GDM1 (cell line): Measurements from ENCODE around the gene TMC3.

Experiments used
- DNase-seq: peaks from one replicate; lab custom pipeline; 2025; lab: John Stamatoyannopoulos, UW

Gene TMC3

GRCh38 chr15:81373775-81374395 is at the start of gene TMC3:
TSS of gene TMC3 (minus strand) at chr15:81374213. CDS start at chr15:81374077, 136 bp downstream.
- DNase-seq = no peak

- no peak for DNase-seq
These were observed 47.4 kb upstream of the TMC3 start for GRCh38 chr15:81421461-81421860.

- DNase-seq = no peak
These were observed 45.4 kb upstream of the TMC3 start for GRCh38 chr15:81419332-81419943.

- no peak for DNase-seq
These were observed 44.9 kb upstream of the TMC3 start for GRCh38 chr15:81418891-81419290.

GRCh38 chr15:81418444-81418843 is 44.4 kb upstream of the TMC3 start:
- no peak for DNase-seq

- peak; percentile 99 for DNase-seq
These were observed 40.4 kb upstream of the TMC3 start for GRCh38 chr15:81414274-81414968.

GRCh38 chr15:81413851-81414250 is 39.8 kb upstream of the TMC3 start:
- no peak for DNase-seq

GRCh38 chr15:81411969-81412633 is 38.1 kb upstream of the TMC3 start:
- DNase-seq = no peak

- no peak for DNase-seq
These were observed 37.0 kb upstream of the TMC3 start for GRCh38 chr15:81411051-81411450.

GRCh38 chr15:81410318-81410753 is 36.3 kb upstream of the TMC3 start:
- DNase-seq = peak; percentile 69

GRCh38 chr15:81407718-81408117 is 33.7 kb upstream of the TMC3 start:
- no peak for DNase-seq

- no peak for DNase-seq
These were observed 33.2 kb upstream of the TMC3 start for GRCh38 chr15:81407176-81407575.

GRCh38 chr15:81400640-81401236 is 26.7 kb upstream of the TMC3 start:
- peak; percentile 6 for DNase-seq

- no peak for DNase-seq
These were observed 25.0 kb upstream of the TMC3 start for GRCh38 chr15:81398910-81399551.

GRCh38 chr15:81398456-81398855 is 24.4 kb upstream of the TMC3 start:
- no peak for DNase-seq

- DNase-seq = no peak
These were observed 20.6 kb upstream of the TMC3 start for GRCh38 chr15:81394603-81395002.

GRCh38 chr15:81391657-81392056 is 17.6 kb upstream of the TMC3 start:
- DNase-seq = no peak

- DNase-seq = no peak
These were observed 14.4 kb upstream of the TMC3 start for GRCh38 chr15:81388436-81388770.

- DNase-seq = no peak
These were observed 13.8 kb upstream of the TMC3 start for GRCh38 chr15:81387621-81388435.

GRCh38 chr15:81386947-81387346 is 12.9 kb upstream of the TMC3 start:
- DNase-seq = no peak

GRCh38 chr15:81385721-81386076 is 11.7 kb upstream of the TMC3 start:
- DNase-seq = no peak
